Activated T-helper 17 cell treated with anti-CD3 and anti-CD28 coated beads, Interleukin-2, amount 50 U/mL, for 72 hours (primary cell): ENCODE data around the gene SMIM36. TPM values are rescaled to one million over a fixed set of nuclear protein-coding genes. Genes with fewer than 3 reads are reported as not detected.
"Not testable (repeated sequence)": the region's sequence is repeated elsewhere in the genome, so short reads cannot be mapped to it uniquely, and the experiment has no call there.

Experiments
- ATAC-seq: fragments of 150-1000 bp; cut with Tn5 transposase; replicated peaks from 2 replicates; pipeline ENCODE4 v1.10.0; 2021; ENCODE audit warnings: mild to moderate bottlenecking, moderate library complexity
- H3K27ac Mint-ChIP-seq: one replicate; pipeline ENCODE4 v1.8.0; 2022; ENCODE audit warnings: mixed read lengths
- H3K27me3 Mint-ChIP-seq: one replicate; pipeline ENCODE4 v1.8.0; 2022; ENCODE audit warnings: mixed read lengths
- H3K36me3 Mint-ChIP-seq: one replicate; pipeline ENCODE4 v1.8.0; 2022; ENCODE audit warnings: low read depth, mild to moderate bottlenecking, mixed read lengths
- H3K4me1 Mint-ChIP-seq: one replicate; pipeline ENCODE4 v1.8.0; 2022; ENCODE audit warnings: mixed read lengths
- H3K4me3 Mint-ChIP-seq: one replicate; pipeline ENCODE4 v1.8.0; 2022; ENCODE audit warnings: mild to moderate bottlenecking, mixed read lengths
- H3K9me3 Mint-ChIP-seq: one replicate; pipeline ENCODE4 v1.8.0; 2022; ENCODE audit warnings: mixed read lengths
- total RNA-seq, 2 donors: library from RNA; stranded (reverse); gene quantifications; one replicate each; pipeline ENCODE4 v1.2.3, GENCODE V29; 2022

Gene SMIM36
- total RNA-seq, 2 donors from 2014 or later, result not detected

- H3K9me3 Mint-ChIP-seq, result no peaks in the 10 kb centered on the region
- no peaks in the 10 kb centered on the region for H3K36me3 Mint-ChIP-seq
- H3K4me3 Mint-ChIP-seq, result peak overlapping the region; percentile 29
- H3K4me1 Mint-ChIP-seq, result peaks cover 8% of the 10 kb centered on the region
- ATAC-seq, result peak; percentile 88
- H3K27me3 Mint-ChIP-seq, result peaks cover 16% of the 10 kb centered on the region
- peak overlapping the region; percentile 19 for H3K27ac Mint-ChIP-seq
These were observed 13.4 kb upstream of the SMIM36 start for GRCh38 chr17:55524440-55525220.

- H3K4me3 Mint-ChIP-seq, H3K4me1 Mint-ChIP-seq, H3K27ac Mint-ChIP-seq, ATAC-seq, H3K9me3 Mint-ChIP-seq, H3K36me3 Mint-ChIP-seq: not testable (repeated sequence)
- H3K27me3 Mint-ChIP-seq, result peaks cover 16% of the 10 kb centered on the region
These were observed 11.8 kb upstream of the SMIM36 start for GRCh38 chr17:55523032-55523431.

- ATAC-seq, result no peak
- H3K27ac Mint-ChIP-seq, result no peak overlapping the region
- peaks cover 8% of the 10 kb centered on the region for H3K4me1 Mint-ChIP-seq
- no peaks in the 10 kb centered on the region for H3K36me3 Mint-ChIP-seq
- no peaks in the 10 kb centered on the region for H3K9me3 Mint-ChIP-seq
- H3K27me3 Mint-ChIP-seq, result peaks cover 20% of the 10 kb centered on the region
- no peak overlapping the region for H3K4me3 Mint-ChIP-seq
These were observed 9.9 kb upstream of the SMIM36 start for GRCh38 chr17:55521186-55521585.

GRCh38 chr17:55520402-55520801 is 9.2 kb upstream of the SMIM36 start:
- Mint-ChIP-seq H3K4me1 (peaks cover 8% of the 10 kb centered on the region), H3K27me3 (peaks cover 22% of the 10 kb centered on the region), H3K9me3 (no peaks in the 10 kb centered on the region), H3K36me3 (no peaks in the 10 kb centered on the region), H3K4me3 (no peak overlapping the region), H3K27ac (no peak overlapping the region)
- no peak for ATAC-seq

- Mint-ChIP-seq H3K4me3 (no peak overlapping the region), H3K36me3 (no peaks in the 10 kb centered on the region)
These were observed 7.3 kb upstream of the SMIM36 start for GRCh38 chr17:55518510-55518909.

GRCh38 chr17:55513885-55514590 is 2.8 kb upstream of the SMIM36 start:
- H3K27me3 Mint-ChIP-seq, result peaks cover 9% of the 10 kb centered on the region
- ATAC-seq, result peak; percentile 65
- no peaks in the 10 kb centered on the region for H3K36me3 Mint-ChIP-seq

More at GRCh38 chr17:55518510-55518909, 7.3 kb upstream of the SMIM36 start:
- no peaks in the 10 kb centered on the region for H3K9me3 Mint-ChIP-seq
- H3K27ac Mint-ChIP-seq, result no peak overlapping the region
- no peak for ATAC-seq
- H3K27me3 Mint-ChIP-seq, result peaks cover 25% of the 10 kb centered on the region
- H3K4me1 Mint-ChIP-seq, result no peaks in the 10 kb centered on the region

GRCh38 chr17:55507669-55508068 is 3.6 kb downstream of the SMIM36 start:
- not testable (repeated sequence) for H3K36me3 Mint-ChIP-seq, H3K27me3 Mint-ChIP-seq

More at GRCh38 chr17:55513885-55514590, 2.8 kb upstream of the SMIM36 start:
- Mint-ChIP-seq H3K9me3 (no peaks in the 10 kb centered on the region), H3K4me1 (no peaks in the 10 kb centered on the region), H3K27ac (no peak overlapping the region), H3K4me3 (no peak overlapping the region)

GRCh38 chr17:55501626-55502025 is 9.6 kb downstream of the SMIM36 start:
- not testable (repeated sequence) for H3K27ac Mint-ChIP-seq, H3K4me1 Mint-ChIP-seq, H3K36me3 Mint-ChIP-seq, ATAC-seq, H3K9me3 Mint-ChIP-seq, H3K4me3 Mint-ChIP-seq, H3K27me3 Mint-ChIP-seq

More at GRCh38 chr17:55507669-55508068, 3.6 kb downstream of the SMIM36 start:
- not testable (repeated sequence) for H3K9me3 Mint-ChIP-seq, H3K27ac Mint-ChIP-seq, H3K4me3 Mint-ChIP-seq, H3K4me1 Mint-ChIP-seq, ATAC-seq

GRCh38 chr17:55500103-55500502 is 11.1 kb downstream of the SMIM36 start:
- H3K36me3 Mint-ChIP-seq, result no peaks in the 10 kb centered on the region
- peaks cover 4% of the 10 kb centered on the region for H3K27me3 Mint-ChIP-seq
- no peaks in the 10 kb centered on the region for H3K9me3 Mint-ChIP-seq
- no peaks in the 10 kb centered on the region for H3K4me1 Mint-ChIP-seq
- H3K4me3 Mint-ChIP-seq, result no peak overlapping the region
- ATAC-seq, result peak; percentile 40
- no peak overlapping the region for H3K27ac Mint-ChIP-seq

- peaks cover 17% of the 10 kb centered on the region for H3K27me3 Mint-ChIP-seq
- no peak overlapping the region for H3K27ac Mint-ChIP-seq
These were observed 15.0 kb downstream of the SMIM36 start for GRCh38 chr17:55496094-55496881.

GRCh38 chr17:55495239-55495638 is 16.0 kb downstream of the SMIM36 start:
- Mint-ChIP-seq H3K9me3 (no peaks in the 10 kb centered on the region), H3K27me3 (peaks cover 17% of the 10 kb centered on the region), H3K4me1 (no peaks in the 10 kb centered on the region), H3K36me3 (no peaks in the 10 kb centered on the region), H3K27ac (no peak overlapping the region), H3K4me3 (no peak overlapping the region)
- ATAC-seq, result no peak

More at GRCh38 chr17:55496094-55496881, 15.0 kb downstream of the SMIM36 start:
- Mint-ChIP-seq H3K4me1 (no peaks in the 10 kb centered on the region), H3K36me3 (no peaks in the 10 kb centered on the region), H3K9me3 (no peaks in the 10 kb centered on the region), H3K4me3 (no peak overlapping the region)
- ATAC-seq, result peak; percentile 39

GRCh38 chr17:55492781-55493341 is 18.4 kb downstream of the SMIM36 start:
- peaks cover 17% of the 10 kb centered on the region for H3K27me3 Mint-ChIP-seq
- ATAC-seq, result no peak
- H3K9me3 Mint-ChIP-seq, result no peaks in the 10 kb centered on the region
- no peaks in the 10 kb centered on the region for H3K4me1 Mint-ChIP-seq
- H3K4me3 Mint-ChIP-seq, result no peak overlapping the region
- no peak overlapping the region for H3K27ac Mint-ChIP-seq
- H3K36me3 Mint-ChIP-seq, result no peaks in the 10 kb centered on the region

GRCh38 chr17:55490376-55490775 is 20.9 kb downstream of the SMIM36 start:
- ATAC-seq, result no peak
- Mint-ChIP-seq H3K4me3 (no peak overlapping the region), H3K27ac (no peak overlapping the region), H3K4me1 (no peaks in the 10 kb centered on the region), H3K36me3 (no peaks in the 10 kb centered on the region), H3K9me3 (no peaks in the 10 kb centered on the region), H3K27me3 (peaks cover 14% of the 10 kb centered on the region)

- Mint-ChIP-seq H3K4me1 (no peaks in the 10 kb centered on the region), H3K4me3 (no peak overlapping the region), H3K36me3 (no peaks in the 10 kb centered on the region), H3K27ac (no peak overlapping the region), H3K27me3 (peaks cover 9% of the 10 kb centered on the region), H3K9me3 (no peaks in the 10 kb centered on the region)
- ATAC-seq, result no peak
These were observed 23.4 kb downstream of the SMIM36 start for GRCh38 chr17:55487695-55488432.
